ENCODE measurements around the gene COQ9. TPM values are rescaled to one million over a fixed set of nuclear protein-coding genes. Genes with fewer than 3 reads are reported as not detected.
"Not testable (repeated sequence)": the region's sequence is repeated elsewhere in the genome, so short reads cannot be mapped to it uniquely, and the experiment has no call there.

COQ9 gene
- total RNA-seq, 1 donor from 2014 or later = 34.1 TPM

DNA sequence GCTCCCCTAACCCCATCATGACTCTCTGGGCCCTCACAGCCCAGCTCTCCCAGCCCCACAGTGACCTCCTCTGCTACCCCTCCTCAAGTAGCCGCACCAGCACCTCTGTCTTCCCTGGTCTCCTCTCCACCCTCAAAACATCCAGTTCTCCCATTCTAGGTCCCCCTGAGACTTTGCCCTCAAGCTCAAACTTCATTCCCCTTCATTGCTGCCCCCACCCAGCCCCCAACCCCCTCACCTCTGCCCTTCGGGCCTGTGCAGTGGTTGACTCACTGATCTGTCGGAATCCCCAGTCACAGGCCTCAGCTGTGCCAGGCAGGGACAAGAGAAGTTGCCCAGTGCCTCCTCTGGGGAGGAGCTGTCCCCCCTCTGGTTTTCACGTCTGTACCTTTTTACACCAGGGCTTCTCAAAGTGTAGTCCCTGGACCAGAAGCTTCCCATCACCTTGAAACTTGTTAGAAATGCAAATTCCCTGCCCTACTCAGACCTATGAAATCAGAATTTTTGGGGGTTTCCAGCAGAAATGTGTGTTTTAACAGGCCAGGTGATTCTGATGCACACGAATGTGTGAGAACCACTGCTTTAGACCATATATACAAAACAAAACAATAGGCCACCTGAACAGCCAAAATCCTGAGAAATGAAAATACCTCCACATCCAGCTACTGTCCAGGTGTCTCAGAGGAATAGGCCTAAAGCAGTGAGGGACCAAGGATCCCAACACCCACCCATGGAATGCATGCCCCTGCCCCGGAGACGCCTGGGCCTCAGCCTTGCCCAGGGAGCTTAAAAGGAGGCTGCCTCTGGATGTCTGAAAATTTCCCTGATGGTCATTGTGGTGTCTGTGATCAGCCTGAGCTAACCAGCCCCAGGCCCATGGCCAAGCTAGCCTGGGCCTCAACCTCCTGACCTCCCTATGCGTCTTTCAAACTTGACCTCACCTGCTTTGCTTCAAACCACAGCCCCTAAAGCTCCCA is 39.9 kb downstream of the COQ9 start:
- peaks cover 4% of the 10 kb centered on the region for H3K27me3 Mint-ChIP-seq
- H3K27ac Mint-ChIP-seq = no peak overlapping the region
- ChIA-PET CTCF (interaction anchor here (1.2 to 1.3 kb wide), 2 partner anchors 31 to 32 kb away, joined by 3 to 6 read pairs; no protein-coding TSS in a partner anchor), POLR2A (interaction anchor here (0.6 to 2.6 kb wide), 4 partner anchors 24 to 241 kb away, joined by 3 to 10 read pairs (median 5); partner anchors contain the start of genes CCDC102A and POLR2C)
- intact Hi-C loops (cut with micrococcal nuclease) = loop anchor here (2.0 kb wide), 1 partner anchor 50 kb away; the partner anchor contains the start of gene CCDC102A
- H3K4me1 Mint-ChIP-seq = peaks cover 16% of the 10 kb centered on the region
- H3K4me3 Mint-ChIP-seq = peak overlapping the region; percentile 77
- H3K9me3 Mint-ChIP-seq = no peaks in the 10 kb centered on the region
- ATAC-seq (ENCODE audit: low read depth) (no peak), DNase-seq (no peak)
- TF ChIP-seq, protein P1, sequence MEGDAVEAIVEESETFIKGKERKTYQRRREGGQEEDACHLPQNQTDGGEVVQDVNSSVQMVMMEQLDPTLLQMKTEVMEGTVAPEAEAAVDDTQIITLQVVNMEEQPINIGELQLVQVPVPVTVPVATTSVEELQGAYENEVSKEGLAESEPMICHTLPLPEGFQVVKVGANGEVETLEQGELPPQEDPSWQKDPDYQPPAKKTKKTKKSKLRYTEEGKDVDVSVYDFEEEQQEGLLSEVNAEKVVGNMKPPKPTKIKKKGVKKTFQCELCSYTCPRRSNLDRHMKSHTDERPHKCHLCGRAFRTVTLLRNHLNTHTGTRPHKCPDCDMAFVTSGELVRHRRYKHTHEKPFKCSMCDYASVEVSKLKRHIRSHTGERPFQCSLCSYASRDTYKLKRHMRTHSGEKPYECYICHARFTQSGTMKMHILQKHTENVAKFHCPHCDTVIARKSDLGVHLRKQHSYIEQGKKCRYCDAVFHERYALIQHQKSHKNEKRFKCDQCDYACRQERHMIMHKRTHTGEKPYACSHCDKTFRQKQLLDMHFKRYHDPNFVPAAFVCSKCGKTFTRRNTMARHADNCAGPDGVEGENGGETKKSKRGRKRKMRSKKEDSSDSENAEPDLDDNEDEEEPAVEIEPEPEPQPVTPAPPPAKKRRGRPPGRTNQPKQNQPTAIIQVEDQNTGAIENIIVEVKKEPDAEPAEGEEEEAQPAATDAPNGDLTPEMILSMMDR (IDR thresholded peaks at IDR 0.05) = no peak
- H3K36me3 Mint-ChIP-seq (ENCODE audit: low read depth) = no peaks in the 10 kb centered on the region

DNA sequence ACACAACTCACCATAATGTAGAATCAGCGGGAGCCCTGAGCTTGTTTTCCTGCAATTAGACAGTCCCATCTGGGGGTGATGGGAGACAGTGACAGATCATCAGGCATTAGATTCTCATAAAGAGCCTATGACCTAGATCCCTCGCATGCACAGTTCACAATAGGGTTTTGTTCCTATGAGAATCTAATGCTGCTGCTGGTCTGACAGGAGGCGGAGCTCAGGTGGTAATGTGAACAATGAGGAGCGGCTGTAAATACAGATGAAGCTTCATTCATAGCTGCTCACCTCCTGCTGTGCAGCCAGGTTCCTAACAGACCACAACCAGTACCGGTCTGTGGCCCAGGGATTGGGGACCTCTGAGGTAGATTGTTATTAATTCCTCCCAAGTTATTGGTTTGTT is 42.0 kb downstream of the COQ9 start:
- TF ChIP-seq, protein P1 (IDR thresholded peaks at IDR 0.05) = no peak
- intact Hi-C loops (cut with micrococcal nuclease) = no loop called here
- no peaks in the 10 kb centered on the region for H3K36me3 Mint-ChIP-seq (ENCODE audit: low read depth)
- H3K27ac Mint-ChIP-seq = no peak overlapping the region
- POLR2A ChIA-PET = interaction anchor here (0.6 kb wide), 1 partner anchor 41 kb away, joined by 3 read pairs; no protein-coding TSS in a partner anchor
- CTCF ChIA-PET = no interaction called here
- H3K4me1 Mint-ChIP-seq = peaks cover 24% of the 10 kb centered on the region
- H3K4me3 Mint-ChIP-seq = no peak overlapping the region
- DNase-seq (no peak), ATAC-seq (ENCODE audit: low read depth) (no peak)
- H3K27me3 Mint-ChIP-seq = peaks cover 4% of the 10 kb centered on the region
- no peaks in the 10 kb centered on the region for H3K9me3 Mint-ChIP-seq

DNA sequence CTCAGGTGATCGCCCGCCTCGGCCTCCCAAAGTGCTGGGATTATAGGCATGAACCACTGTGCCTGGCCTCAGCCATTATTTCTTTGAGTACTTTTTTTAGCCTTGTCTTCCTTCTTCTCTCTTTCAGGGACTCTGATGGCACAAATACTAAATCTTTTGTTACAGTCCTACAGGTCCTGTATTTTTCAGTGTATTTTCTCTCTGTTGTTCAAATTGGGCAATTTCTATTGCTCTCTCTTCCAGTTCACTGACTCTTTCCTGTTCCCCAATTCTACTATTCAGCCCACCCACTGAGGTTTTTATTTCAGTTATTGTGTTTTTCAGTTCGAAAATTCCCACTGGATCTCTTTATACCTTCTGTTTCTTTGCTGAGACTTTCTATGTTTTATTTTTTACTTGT is 46.5 kb downstream of the COQ9 start:
- Mint-ChIP-seq H3K4me1 (peaks cover 11% of the 10 kb centered on the region), H3K27me3 (no peaks in the 10 kb centered on the region)

DNA sequence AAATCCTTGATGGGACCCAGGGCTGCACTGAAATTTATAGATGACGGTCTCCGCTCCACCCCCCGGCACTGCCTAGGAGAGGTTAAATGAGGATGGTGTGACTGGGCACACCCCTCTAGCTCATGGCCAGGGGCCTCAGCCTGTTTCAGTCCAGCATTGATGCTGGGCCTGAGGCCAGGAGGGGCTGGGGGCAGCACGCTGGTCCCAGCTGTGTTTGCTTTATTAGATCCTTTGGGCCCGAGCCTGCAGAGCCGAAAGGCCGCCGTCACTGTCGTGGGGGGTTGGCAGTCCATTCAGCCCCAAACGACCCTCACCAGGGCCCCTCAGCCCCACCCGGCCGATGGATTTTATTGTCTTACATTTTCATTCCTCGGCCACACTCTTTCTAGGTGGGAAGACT is 49.8 kb downstream of the COQ9 start:
- peaks cover 11% of the 10 kb centered on the region for H3K4me1 Mint-ChIP-seq
- no peak for ATAC-seq (ENCODE audit: low read depth)
- ChIA-PET CTCF (no interaction called here), POLR2A (no interaction called here)
- TF ChIP-seq, protein P1 (IDR thresholded peaks at IDR 0.05) = no peak
- no peak overlapping the region for H3K4me3 Mint-ChIP-seq
- no peaks in the 10 kb centered on the region for H3K36me3 Mint-ChIP-seq (ENCODE audit: low read depth)
- no peak for DNase-seq
- no peaks in the 10 kb centered on the region for H3K9me3 Mint-ChIP-seq
- intact Hi-C loops (cut with micrococcal nuclease) = no loop called here
- peaks cover 4% of the 10 kb centered on the region for H3K27me3 Mint-ChIP-seq
- H3K27ac Mint-ChIP-seq = no peak overlapping the region

More for the DNA sequence above, 46.5 kb downstream of the COQ9 start:
- H3K9me3 Mint-ChIP-seq = no peaks in the 10 kb centered on the region
- ChIA-PET POLR2A (no interaction called here), CTCF (no interaction called here)
- DNase-seq = no peak
- no peak for ATAC-seq (ENCODE audit: low read depth)
- intact Hi-C loops (cut with micrococcal nuclease) = no loop called here
- TF ChIP-seq, protein P1 (IDR thresholded peaks at IDR 0.05) = no peak
- no peaks in the 10 kb centered on the region for H3K36me3 Mint-ChIP-seq (ENCODE audit: low read depth)
- H3K4me3 Mint-ChIP-seq = no peak overlapping the region
- no peak overlapping the region for H3K27ac Mint-ChIP-seq

DNA sequence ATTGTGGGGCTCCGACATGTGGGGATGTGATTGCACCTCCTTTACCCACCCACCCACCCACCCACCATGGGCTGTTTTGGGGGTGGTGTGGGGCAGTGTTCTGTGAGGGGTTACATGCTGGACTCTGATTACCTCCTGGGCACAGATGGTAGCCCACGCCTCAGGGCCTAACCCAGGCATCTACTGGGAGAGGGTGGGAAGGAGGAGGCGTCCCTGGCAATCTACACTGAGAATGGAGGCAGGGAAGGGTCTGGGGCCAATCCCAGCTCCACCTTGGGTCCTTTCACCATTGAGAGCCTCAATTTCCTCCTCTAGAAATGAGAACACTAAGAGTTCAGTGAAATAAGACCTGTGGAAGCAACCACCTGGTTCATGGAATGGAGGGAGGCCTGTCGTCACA is 50.8 kb downstream of the COQ9 start:
- no peak for DNase-seq
- H3K4me3 Mint-ChIP-seq = no peak overlapping the region
- no peaks in the 10 kb centered on the region for H3K36me3 Mint-ChIP-seq (ENCODE audit: low read depth)
- POLR2A ChIA-PET = no interaction called here
- CTCF ChIA-PET = no interaction called here
- H3K27me3 Mint-ChIP-seq = peaks cover 9% of the 10 kb centered on the region
- peaks cover 9% of the 10 kb centered on the region for H3K4me1 Mint-ChIP-seq
- ATAC-seq (ENCODE audit: low read depth) = no peak
- H3K27ac Mint-ChIP-seq = no peak overlapping the region
- intact Hi-C loops (cut with micrococcal nuclease) = no loop called here
- TF ChIP-seq, protein P1 (IDR thresholded peaks at IDR 0.05) = no peak
- H3K9me3 Mint-ChIP-seq = no peaks in the 10 kb centered on the region

DNA sequence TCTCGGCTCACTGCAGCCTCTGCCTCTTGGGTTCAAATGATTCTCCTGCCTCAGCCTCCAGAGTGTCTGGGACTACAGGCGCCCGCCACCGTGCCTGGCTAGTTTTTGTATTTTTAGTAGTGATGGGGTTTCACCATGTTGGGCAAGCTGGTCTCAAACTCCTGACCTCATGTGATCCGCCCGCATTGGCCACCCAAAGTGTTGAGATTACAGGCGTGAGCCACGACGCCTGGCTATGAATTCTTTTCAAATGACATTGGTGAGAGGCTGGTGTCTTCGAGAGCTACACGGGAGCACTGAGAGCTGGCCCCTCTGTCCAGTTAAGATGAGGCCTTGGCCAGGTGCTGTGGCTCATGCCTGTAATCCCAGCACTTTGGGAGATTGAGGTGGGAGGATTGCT is 52.7 kb downstream of the COQ9 start:
- POLR2A ChIA-PET = not testable (repeated sequence)

More for the DNA sequence above, 52.7 kb downstream of the COQ9 start:
- H3K4me3 Mint-ChIP-seq; ATAC-seq (ENCODE audit: low read depth); DNase-seq; H3K27ac Mint-ChIP-seq; H3K27me3 Mint-ChIP-seq; intact Hi-C loops (cut with micrococcal nuclease); H3K4me1 Mint-ChIP-seq; H3K36me3 Mint-ChIP-seq (ENCODE audit: low read depth); H3K9me3 Mint-ChIP-seq: not testable (repeated sequence)
- CTCF ChIA-PET = interaction anchor here (0.6 kb wide), 1 partner anchor 11 kb away, joined by 3 read pairs; no protein-coding TSS in a partner anchor
